Globus pallidus (tissue), 1 donor: Measurements from ENCODE around the gene ARHGAP15.

Experiments used
- DNase-seq: peaks from one replicate; pipeline ENCODE4 v3.0.0-alpha.2; 2015; ENCODE audit warnings: low spot score

ARHGAP15 gene

DNA sequence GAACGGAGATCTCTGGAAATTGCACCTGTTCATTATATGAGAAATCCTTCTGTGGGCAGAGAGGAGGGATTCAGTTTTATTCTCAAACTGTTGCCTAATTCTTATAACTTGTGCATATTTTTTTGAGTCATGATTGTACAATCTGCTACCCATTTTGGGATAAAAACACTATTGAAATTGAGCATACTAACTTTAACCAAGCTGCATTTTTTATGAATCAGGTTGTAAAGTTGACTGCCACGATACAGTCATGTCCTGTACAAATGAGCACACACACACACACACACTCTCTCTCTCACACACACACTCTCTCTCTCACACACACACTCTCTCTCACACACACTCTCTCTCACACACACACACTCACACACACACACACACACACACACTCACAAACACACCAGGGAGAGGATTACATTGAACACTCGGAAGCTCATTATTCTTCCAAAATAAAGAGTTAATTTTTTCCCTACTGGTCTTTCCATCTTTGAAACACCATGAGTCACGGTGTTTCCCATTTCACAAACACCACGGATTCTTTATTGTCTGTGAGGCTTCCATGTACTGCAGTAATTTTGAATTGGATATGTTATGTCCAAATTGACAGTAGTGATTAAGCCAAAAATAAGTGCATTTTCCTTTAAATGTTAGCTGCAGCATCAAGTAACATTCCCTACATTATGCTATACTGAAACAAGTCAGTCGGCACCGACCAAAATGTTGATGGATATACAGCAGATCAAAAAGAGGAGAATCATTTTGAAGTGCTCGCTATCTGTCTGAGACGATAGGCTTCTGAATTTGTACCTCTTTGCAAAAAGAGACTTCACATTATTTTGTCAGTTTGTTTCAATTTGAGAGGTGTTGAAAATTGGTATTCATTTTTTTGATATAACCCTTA is 216.9 kb downstream of the ARHGAP15 start:
- no peak for DNase-seq

GRCh38 chr2:143347271-143347695 is 218.1 kb downstream of the ARHGAP15 start:
- no peak for DNase-seq

GRCh38 chr2:143347901-143348414 is 218.7 kb downstream of the ARHGAP15 start:
- DNase-seq, result no peak

- DNase-seq, result no peak
Measured at GRCh38 chr2:143354050-143354750, 225.0 kb downstream of the ARHGAP15 start.

DNA sequence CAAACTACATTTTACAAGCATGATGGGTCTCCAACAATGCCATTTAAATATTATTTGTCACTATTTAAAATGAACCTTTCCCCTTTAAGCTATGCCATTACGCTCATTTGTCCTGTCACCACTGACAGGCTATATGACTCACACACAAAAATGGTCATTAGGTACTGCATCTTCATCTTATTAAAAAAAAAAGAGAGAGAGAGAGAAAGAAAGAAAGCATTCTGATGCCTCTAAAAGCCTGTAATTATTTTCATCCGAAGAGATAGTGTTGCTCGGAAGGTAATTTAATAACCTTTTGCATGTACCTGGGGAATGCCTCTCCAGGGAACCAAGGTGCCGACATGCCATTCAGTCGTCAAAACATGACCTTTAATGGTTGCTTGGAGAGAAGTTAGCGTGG is 226.7 kb downstream of the ARHGAP15 start:
- DNase-seq, result no peak

DNA sequence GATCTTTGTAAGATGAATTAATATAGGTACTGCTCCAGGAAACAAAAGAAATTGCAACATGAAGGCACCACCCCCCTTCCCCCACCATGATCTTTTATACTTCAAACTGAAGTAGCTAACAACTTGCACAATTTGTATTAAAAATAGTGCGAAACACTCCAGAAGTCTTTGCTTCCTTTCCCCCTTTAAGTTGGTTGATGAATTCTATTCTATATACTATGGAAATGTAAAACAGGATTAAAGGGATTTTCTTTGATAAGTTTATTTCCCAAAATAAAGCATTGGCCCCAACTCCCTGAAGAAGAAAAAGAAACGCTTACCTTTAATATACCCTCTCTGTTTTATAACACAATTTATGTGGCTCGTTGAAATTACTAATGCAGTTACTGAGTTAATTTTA is 227.1 kb downstream of the ARHGAP15 start:
- DNase-seq, result no peak

DNA sequence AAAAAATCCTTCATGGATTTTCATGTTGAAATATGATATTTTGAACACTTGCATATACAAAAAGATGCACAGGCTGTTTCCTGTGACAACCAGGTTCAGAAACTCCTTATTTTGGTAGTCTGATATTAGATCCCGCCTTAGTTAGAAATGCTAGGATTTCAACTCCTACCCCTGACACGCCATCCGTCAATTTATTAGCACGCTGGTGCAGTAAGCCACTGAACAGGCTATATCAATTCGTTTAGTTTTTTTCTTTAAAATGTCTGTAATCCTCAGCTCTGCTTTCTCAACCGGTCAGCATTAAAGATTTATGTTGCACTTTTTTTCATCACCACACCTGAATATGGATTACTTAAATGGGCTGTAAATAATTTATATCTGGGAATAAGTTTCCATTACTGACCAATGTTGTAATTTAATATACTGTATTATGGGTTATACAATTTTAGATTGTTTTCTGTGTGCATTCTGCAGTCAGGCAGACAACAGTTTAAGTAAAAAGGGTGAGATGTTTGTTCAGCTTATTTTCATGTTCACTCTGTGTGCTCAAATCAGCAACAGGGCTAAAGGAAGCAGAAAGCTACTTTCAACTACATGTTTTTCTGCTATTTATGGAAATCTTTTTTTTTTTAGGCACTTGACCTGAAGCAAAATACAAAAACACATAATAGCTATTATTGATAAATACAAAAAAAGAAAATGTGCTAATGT is 227.7 kb downstream of the ARHGAP15 start:
- DNase-seq, result no peak

DNA sequence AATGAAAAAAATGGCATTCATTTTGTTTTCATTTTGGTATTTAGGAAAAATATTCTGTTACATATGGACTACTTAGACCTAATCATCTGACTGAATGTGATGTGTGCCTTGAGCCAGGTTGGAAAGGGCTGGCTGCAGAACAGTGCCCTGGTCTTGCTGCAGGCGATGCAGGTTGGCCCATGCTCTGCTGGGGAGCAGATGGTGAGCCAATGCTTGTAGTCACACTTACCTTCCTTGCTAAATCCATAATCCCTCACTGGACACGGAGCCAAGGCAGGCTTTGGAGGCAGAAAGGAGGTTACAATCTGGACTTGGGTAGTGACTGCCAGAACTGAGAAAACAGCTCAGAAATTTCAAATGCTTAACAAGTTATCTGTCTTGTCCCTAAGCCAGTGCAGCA is 228.7 kb downstream of the ARHGAP15 start:
- no peak for DNase-seq

DNA sequence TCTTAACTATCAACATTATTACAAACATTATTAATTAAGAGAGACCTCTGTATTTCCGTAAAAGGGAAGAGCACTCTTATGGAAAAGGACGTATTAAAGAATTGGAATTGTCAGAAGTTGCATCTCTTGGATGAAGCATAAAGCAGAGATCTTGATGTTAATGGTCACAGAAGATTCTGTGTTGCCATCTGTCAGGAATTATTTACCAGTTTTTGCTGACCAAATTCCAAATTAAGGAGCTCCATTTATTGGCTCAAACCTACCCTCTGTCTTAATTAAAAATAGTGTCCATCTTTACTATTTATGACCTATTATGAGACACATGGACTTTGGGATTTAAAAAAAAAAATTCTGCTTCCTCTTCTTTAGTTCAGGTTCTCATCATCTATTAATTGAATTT is 232.1 kb downstream of the ARHGAP15 start:
- no peak for DNase-seq

DNA sequence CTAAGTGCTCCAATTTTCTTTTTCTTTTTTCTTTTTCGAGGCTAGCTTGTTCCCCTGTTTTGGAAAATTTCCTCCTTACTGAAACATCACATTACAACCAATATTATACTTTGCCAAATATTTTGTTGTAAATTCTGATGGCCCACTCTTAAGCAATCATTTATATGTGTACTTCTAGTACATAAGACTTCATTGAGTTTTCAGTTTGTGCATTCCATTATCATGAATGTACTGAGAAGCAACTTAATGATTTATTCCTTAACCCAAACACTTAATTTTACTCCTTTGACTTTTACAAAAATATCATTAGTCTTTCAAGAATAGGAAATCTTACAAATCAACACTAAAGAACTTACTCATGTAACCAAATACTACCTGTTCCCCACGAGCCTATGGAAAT is 242.4 kb downstream of the ARHGAP15 start:
- DNase-seq, result no peak

DNA sequence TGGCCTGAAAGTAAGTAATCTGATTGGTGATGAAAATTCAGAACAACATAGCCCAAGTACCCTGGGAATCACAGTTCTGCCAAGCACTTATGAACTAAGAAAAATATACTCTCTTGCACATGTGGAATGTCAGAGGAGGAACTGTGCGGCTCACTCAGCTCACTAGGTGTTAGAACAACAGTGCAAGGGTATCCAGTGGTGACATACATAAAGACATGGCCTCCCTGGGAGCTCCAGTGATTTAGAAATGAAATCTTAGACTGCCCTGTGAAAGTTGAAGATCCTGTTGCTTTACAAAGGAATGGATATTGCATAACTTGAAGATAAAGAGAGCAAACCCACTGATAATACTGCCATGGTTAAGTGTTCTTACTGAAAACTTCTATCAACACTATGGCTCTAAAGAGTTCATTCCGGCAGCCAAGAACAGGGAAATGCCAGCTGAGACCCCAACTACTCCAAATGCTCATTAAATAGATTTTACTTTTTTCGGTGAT is 246.2 kb downstream of the ARHGAP15 start:
- DNase-seq, result no peak

DNA sequence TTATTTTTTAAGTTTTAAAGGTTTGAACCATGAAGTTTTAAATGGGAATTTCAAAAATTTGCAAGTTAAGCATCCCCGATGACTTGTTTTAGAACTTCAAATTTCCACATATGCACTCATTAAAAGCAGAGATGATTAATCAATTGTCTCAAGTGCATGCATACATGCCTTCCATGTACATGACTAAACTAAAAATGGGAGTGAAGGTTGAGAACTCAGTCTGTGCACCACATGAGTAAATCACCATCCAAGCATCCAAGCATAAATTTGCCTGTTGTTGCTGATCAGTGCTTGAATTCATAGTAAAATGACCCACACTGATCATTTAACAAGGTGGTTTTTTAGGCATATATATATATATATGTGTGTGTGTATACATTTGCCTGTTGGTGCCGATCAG is 249.8 kb downstream of the ARHGAP15 start:
- DNase-seq, result no peak

DNA sequence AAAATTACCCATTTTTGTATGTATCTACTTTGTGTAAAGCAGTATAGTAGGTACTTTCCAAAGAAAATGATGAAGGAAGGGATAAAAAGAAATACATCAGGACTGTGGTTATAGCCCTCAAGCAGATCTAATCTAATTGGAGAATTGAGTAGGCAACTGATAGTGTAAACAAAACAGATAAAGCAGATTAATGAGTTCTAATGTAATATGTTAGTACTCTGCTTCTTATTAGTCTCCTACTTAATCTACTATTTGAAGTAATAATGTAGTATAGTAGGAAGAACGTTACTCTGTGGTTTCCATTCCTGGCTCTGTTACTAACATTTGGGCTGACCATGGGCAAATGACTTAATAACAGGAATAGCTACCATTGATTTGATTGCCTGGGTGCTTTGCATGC is 250.7 kb downstream of the ARHGAP15 start:
- DNase-seq, result no peak

- no peak for DNase-seq
Measured at GRCh38 chr2:143382573-143382972, 253.4 kb downstream of the ARHGAP15 start.

DNA sequence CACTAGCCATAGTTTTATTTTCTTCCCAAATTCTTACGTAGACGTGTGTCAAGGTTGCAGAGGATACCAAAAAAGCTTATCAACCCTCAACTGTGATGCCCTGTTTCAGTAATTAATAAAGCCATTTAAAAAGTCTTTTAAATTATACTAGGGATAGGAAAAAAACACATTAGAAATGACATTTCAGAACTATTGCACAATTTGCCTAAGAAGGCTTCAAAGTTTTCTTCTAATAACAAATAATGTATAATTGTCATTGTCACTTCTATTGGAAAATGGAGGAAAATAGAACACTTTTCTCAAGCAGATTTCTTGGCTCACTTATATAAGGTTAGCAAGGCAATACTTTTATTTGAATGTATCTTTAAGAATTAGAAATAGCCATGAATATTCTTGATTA is 253.8 kb downstream of the ARHGAP15 start:
- DNase-seq, result no peak

- DNase-seq, result no peak
Measured at GRCh38 chr2:143384111-143384510, 254.9 kb downstream of the ARHGAP15 start.

- DNase-seq, result no peak
Measured at GRCh38 chr2:143390171-143390570, 261.0 kb downstream of the ARHGAP15 start.

- no peak for DNase-seq
Measured at GRCh38 chr2:143392358-143392757, 263.1 kb downstream of the ARHGAP15 start.

DNA sequence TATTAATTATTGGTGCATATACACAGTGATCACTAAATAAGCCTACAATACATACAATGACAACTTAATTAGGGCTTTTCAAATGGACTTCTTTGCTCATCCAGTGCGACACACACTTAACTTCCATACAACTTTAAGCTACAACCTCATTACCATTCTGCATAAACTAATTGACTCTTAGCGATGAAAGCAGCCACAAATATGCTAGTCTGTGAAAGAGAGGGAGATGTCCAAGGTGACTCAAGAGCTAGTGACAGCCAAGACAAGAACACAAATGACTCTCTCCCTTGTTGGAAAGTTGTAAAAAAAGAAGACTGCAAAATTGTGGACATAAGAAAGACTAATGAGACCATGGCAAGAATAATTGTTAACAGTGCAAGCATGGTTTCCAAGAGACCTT is 264.8 kb downstream of the ARHGAP15 start:
- no peak for DNase-seq

DNA sequence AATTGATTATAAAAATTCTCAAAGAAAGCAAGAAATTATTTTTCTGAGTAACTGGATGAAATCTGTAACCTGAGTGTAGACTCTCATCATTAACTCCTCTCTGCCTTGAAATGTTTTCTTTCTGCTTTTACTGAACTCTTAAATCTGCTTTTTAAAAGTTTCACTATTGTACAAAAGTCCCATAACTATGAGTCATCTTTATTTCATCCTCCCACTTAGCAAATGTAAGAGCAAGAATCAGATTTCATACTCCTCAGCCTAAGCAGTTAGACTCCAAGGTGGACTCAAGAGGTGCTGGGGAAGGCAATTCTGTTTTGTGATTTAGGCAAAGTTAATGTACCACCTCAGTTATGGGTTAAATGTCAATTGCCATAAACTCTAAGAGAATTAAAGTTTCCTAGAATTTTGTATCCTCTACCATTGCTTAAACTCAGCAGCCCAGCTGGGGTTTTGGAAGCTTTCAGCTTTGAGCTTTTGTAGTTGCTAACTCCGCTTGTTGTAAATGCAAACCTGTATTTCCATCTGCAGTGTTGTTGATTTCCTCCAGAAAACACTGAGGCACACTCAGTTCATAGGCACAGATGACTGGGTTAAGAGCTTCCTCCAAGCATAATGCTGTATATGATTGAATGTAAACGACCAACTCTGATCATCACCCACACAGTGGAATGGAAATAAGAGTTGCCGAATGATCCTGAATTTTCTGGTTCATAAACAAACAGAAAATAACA is 268.8 kb downstream of the ARHGAP15 start:
- no peak for DNase-seq

- DNase-seq, result no peak
Measured at GRCh38 chr2:143398781-143399180, 269.6 kb downstream of the ARHGAP15 start.

DNA sequence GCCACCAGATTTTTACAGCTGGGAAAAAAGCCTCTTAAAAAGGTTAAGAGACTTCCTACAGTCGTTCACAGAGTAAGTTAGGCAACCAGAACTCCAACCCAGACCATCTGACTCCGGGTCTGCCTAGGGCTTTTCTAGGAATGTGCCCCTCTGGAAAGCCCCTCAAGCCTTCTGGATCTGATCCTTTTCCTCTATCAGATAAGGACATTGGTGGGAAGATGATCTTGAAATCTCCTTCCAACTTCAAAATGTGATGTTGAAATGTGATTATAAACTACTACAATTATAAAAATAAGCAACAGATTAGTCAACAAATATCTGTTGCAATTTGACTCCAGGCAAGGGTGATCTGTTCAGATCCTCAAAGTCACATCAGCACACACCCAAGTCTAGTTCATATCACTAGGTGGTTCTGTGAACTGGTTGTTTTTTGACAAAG is 270.4 kb downstream of the ARHGAP15 start:
- no peak for DNase-seq
